Peyer's patch (tissue), 4 donors: ENCODE results near the gene CADM4. TPM values are rescaled to one million over a fixed set of nuclear protein-coding genes. Genes with fewer than 3 reads are reported as not detected.

ENCODE experiments used
- DNase-seq, 3 donors: peaks; one replicate each; pipeline ENCODE4 v3.0.0-alpha.2; 2017 to 2019
- H3K27ac ChIP-seq, 4 donors: fragments of 200-600 bp; sonication (generic); one replicate each; pipeline ENCODE4 v1.5.1; 2016 to 2019
- H3K27me3 ChIP-seq, 2 donors: fragments of 200-600 bp; sonication (generic); one replicate each; pipeline ENCODE4 v1.5.1; 2019
- H3K36me3 ChIP-seq, 3 donors: fragments of 200-600 bp; sonication (generic); one replicate each; pipeline ENCODE4 v1.5.1; 2016 to 2019
- H3K4me1 ChIP-seq, 4 donors: fragments of 200-600 bp; sonication (generic); one replicate each; pipeline ENCODE4 v1.5.1; 2016 to 2019
- H3K4me3 ChIP-seq, 4 donors: fragments of 200-600 bp; sonication (generic); 1 replicate in 3 of 4; 2 replicates in 1 of 4; pipeline ENCODE4 v1.5.1; 2016 to 2019; ENCODE audit warnings: mild to moderate bottlenecking in 1 of 4
- H3K9me3 ChIP-seq, 4 donors: fragments of 200-600 bp; sonication (generic); one replicate each; pipeline ENCODE4 v1.5.1; 2016 to 2019; ENCODE audit warnings: mild to moderate bottlenecking in 1 of 4
- POLR2A ChIP-seq, 2 donors: fragments of 450-650 bp; IDR thresholded peaks; one replicate each; pipeline ENCODE4 v1.5.1; 2017; ENCODE audit warnings: antibody characterized with exemption in 2 of 2, mild to moderate bottlenecking in 2 of 2, moderate library complexity in 2 of 2
- small RNA-seq, 2 donors: library from RNA; depleted of rRNA; stranded (forward); fragments of <200 nt; gene quantifications; one replicate each; pipeline ENCODE3, GENCODE V24; 2016
- total RNA-seq, 4 donors: library from RNA; depleted of rRNA; stranded (reverse); fragments of >200 nt; gene quantifications; one replicate each; pipeline ENCODE4 v1.1.0, GENCODE V29; 2016
- TF ChIP-seq, protein P1 (sequence below), 6 experiments: fragments of 450-650 bp in 4 of 6; fragments of 200-600 bp in 2 of 6; sonication (generic) in 1 of 6; IDR thresholded peaks; one replicate each; pipeline ENCODE4 v1.5.1; 2017 to 2019; ENCODE audit warnings: antibody characterized with exemption in 6 of 6, mild to moderate bottlenecking in 3 of 6, moderate library complexity in 1 of 6

CADM4 gene
- total RNA-seq, 4 donors from 2014 or later = 0.80 to 1.4 TPM; not detected in 2

DNA sequence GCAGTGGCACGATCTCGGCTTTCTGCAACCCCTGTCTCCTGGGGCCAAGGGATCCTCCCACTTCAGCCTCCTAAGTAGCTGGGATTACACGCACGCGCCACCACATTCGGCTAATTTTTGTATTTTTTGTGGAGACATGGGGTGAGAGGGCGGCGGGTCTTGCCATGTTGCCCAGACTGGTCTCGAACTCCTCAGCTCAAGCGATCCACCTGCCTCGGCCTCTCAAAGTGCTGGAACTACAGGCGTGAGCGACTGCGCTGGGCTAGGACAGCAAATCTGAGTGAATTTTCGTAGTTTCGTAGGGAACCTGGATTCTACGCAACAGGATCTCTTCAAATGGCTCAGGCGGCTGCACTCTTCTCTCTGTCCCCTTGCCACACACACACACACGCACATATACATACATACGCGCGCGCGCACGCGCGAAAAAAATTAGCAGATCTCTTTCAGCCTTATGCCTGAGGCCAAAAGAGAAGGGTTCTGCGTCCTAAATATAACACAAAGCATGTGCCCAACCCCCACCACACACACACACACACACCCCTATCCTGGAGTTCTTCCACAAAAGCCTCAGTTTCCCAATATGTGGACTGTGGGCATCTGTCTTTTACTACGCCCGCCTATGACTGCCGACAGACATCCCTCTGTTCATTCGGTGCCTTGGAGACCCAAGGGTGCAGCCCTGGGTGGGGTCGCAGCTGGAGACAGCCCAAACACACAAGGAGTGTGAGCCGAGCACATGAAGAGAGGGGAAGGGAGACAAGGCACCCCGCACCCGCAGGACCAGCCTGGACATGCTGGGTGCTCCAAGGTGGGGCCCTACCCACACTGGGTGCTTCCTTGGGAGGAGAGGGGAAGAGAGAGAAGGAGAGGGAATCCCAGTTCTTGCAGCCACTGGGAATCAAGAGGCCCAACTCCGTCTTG is 63.4 kb downstream of the CADM4 start:
- H3K4me3 ChIP-seq = peak overlapping the region; percentile 57 to 87 (median 73)
- no peaks in the 10 kb centered on the region for H3K9me3 ChIP-seq
- H3K36me3 ChIP-seq = no peaks in the 10 kb centered on the region
- no peak for TF ChIP-seq POLR2A (IDR thresholded peaks at IDR 0.05)
- TF ChIP-seq, protein P1, sequence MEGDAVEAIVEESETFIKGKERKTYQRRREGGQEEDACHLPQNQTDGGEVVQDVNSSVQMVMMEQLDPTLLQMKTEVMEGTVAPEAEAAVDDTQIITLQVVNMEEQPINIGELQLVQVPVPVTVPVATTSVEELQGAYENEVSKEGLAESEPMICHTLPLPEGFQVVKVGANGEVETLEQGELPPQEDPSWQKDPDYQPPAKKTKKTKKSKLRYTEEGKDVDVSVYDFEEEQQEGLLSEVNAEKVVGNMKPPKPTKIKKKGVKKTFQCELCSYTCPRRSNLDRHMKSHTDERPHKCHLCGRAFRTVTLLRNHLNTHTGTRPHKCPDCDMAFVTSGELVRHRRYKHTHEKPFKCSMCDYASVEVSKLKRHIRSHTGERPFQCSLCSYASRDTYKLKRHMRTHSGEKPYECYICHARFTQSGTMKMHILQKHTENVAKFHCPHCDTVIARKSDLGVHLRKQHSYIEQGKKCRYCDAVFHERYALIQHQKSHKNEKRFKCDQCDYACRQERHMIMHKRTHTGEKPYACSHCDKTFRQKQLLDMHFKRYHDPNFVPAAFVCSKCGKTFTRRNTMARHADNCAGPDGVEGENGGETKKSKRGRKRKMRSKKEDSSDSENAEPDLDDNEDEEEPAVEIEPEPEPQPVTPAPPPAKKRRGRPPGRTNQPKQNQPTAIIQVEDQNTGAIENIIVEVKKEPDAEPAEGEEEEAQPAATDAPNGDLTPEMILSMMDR (IDR thresholded peaks at IDR 0.05) = no peak
- peaks cover 0 to 12% (median 9%) of the 10 kb centered on the region in 4 donors for H3K4me1 ChIP-seq
- peak in 1 of 3 donors; percentile 54 for DNase-seq
- no peaks in the 10 kb centered on the region for H3K27me3 ChIP-seq
- peak overlapping the region in 3 of 4 donors; percentile 22 to 81 (median 62) for H3K27ac ChIP-seq

DNA sequence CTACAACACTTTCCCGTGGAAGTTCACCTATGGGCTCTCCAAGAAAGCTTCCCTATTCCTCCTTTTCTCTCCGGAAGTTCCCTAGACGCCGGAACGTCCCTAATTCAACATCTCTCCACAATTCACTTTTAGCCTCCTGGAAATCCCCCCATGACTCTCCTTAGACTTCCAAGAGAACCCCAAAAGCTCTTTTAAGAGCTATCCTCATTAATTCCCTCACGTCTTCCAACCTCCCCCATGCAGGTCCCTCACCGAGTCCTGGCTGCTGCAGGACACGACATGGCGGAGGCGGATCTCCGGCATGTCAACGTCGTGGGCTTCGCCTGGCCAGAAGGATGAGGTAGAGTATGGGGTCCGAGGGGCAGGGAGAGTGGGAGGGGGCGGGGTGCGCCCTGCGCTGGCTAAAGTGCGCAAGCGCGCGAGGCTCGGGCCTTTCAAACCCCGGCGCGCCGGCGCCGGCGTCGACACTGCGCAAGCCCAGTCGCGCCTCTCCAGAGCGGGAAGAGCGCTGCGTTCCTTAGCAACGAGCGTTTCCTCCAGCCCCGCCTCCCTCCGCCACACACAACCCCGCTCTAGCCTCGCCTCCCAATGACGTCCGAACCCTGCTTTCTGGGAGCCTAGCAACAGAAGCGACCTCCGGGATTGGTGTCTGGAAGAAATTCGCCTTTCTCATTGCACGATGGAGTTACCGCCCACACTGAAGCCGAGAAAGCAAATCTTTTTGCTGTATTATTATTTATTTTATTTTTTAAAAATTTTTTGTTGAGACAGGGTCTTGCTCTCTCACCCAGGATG is 64.3 kb downstream of the CADM4 start, which contains the start of the genes PINLYP and XRCC1:
TSS of gene PINLYP (plus strand) at position 646 of the 795 bp plus-strand sequence. CDS start 1,391 bp downstream, outside the sequence.
TSS of gene XRCC1 (minus strand) at position 372 of the 795 bp plus-strand sequence. CDS start at position 303, 69 bp downstream.
- Histone ChIP-seq H3K4me3 (peak within 1 kb of the TSS; percentile 57 to 87 (median 73)), H3K27me3 (no peaks in the 10 kb centered on the region)
- TF ChIP-seq POLR2A (IDR thresholded peaks at IDR 0.05) = peak; percentile 16 to 39
- TF ChIP-seq, protein P1 (IDR thresholded peaks at IDR 0.05) = peak in 1 of 6 experiments; percentile 4

DNA sequence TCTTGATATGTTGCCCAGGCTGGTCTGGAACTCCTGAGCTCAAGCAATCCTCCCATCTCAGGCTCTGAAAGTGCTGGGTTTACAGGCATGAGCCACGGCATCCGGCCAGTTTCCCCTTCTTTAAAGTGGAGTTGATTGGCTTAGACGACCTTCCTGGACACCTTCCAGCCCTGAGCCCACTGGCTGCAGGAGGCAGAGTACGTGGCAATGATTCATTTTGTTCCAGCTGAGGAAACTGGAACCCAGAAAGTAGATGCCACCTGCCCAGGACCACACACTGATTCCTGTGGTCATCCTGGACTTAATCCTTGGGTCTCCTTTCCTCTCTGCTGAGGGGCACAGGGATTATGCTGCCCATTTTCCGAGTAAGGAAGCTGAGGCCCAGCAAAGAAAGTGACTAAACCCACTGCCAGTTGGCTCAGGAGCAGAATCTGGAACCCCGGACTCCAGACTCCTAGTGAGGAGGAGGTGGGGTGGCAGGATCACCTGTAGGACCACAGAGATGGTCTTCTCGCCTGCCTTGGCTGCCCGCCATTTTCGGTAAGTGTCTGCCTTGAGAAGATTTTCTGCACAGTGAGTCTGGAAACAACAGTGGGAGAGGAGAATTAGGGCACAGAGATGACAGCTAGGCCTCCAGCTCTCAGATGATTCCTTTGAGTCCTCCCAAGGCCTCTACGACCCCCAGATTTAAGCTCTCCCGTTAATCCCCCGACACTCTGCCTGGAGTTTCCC is 65.1 kb downstream of the CADM4 start:
- no peaks in the 10 kb centered on the region for H3K27me3 ChIP-seq
- H3K36me3 ChIP-seq = no peaks in the 10 kb centered on the region
- DNase-seq = no peak
- peak overlapping the region; percentile 72 to 83 (median 80) for H3K27ac ChIP-seq
- H3K4me1 ChIP-seq = peaks cover 0 to 12% (median 9%) of the 10 kb centered on the region in 4 donors
- H3K9me3 ChIP-seq = no peaks in the 10 kb centered on the region
- H3K4me3 ChIP-seq = peak overlapping the region; percentile 57 to 87 (median 73)
- TF ChIP-seq, protein P1 (IDR thresholded peaks at IDR 0.05) = no peak
- no peak for TF ChIP-seq POLR2A (IDR thresholded peaks at IDR 0.05)

More for the DNA sequence above, 64.3 kb downstream of the CADM4 start, which contains the start of the genes PINLYP and XRCC1:
- peak; percentile 95 to 99 (median 97) for DNase-seq
- no peaks in the 10 kb centered on the region for H3K9me3 ChIP-seq
- H3K36me3 ChIP-seq = no peaks in the 10 kb centered on the region
- peak within 1 kb of the TSS; percentile 72 to 83 (median 80) for H3K27ac ChIP-seq
- peaks cover 0 to 12% (median 9%) of the 10 kb centered on the region in 4 donors for H3K4me1 ChIP-seq

Small RNA genes lying within 50 kb of the gene (small RNA-seq; reads per million reads assigned to genes)
- gene RN7SL368P = 0 reads per million in 2 donors

Other genes starting within 250 kb of the CADM4 start
- not detected for gene TEX101, start 225.0 kb downstream of the CADM4 start, total RNA-seq
- under 1 TPM in 1 of 4 donors, not detected in 3; 0.67 TPM for gene LYPD3, start 174.2 kb downstream of the CADM4 start, total RNA-seq
- gene PHLDB3, start 135.1 kb downstream of the CADM4 start, total RNA-seq = 10 to 100 TPM; 13.0 to 23.4 (median 18.0) TPM
- 100 to 1,000 TPM; 115 to 252 (median 199) TPM for gene ETHE1, start 112.6 kb downstream of the CADM4 start, total RNA-seq
- gene ZNF575, start 106.7 kb downstream of the CADM4 start, total RNA-seq = 1 to 10 TPM in 2 of 4 donors, under 1 TPM in 2; 0.53 to 1.7 (median 1.3) TPM
- gene XRCC1, start 64.3 kb downstream of the CADM4 start, total RNA-seq = 10 to 100 TPM; 18.4 to 49.5 (median 22.2) TPM
- 1 to 10 TPM in 3 of 4 donors, not detected in 1; 1.9 to 6.6 (median 2.8) TPM for gene PINLYP, start 64.0 kb downstream of the CADM4 start, total RNA-seq
- gene IRGQ, start 43.7 kb downstream of the CADM4 start, total RNA-seq = 10 to 100 TPM; 10.7 to 28.8 (median 18.5) TPM
- gene ZNF576, start 43.3 kb downstream of the CADM4 start, total RNA-seq = 10 to 100 TPM in 3 of 4 donors, 1 to 10 TPM in 1; 6.6 to 21.9 (median 16.5) TPM
- gene SRRM5, start 27.8 kb downstream of the CADM4 start, total RNA-seq = 1 to 10 TPM in 3 of 4 donors, not detected in 1; 1.2 to 2.7 (median 2.5) TPM
- 10 to 100 TPM; 10.5 to 28.1 (median 11.6) TPM for gene ZNF428, start 20.2 kb downstream of the CADM4 start, total RNA-seq
- 10 to 100 TPM in 3 of 4 donors, 1 to 10 TPM in 1; 7.0 to 21.2 (median 15.5) TPM for gene PLAUR, start 30.3 kb upstream of the CADM4 start, total RNA-seq
- gene IRGC, start 76.2 kb upstream of the CADM4 start, total RNA-seq = not detected
- 10 to 100 TPM; 25.0 to 56.1 (median 40.8) TPM for gene SMG9, start 115.1 kb upstream of the CADM4 start, total RNA-seq
- gene KCNN4, start 141.1 kb upstream of the CADM4 start, total RNA-seq = 10 to 100 TPM in 3 of 4 donors, 1 to 10 TPM in 1; 5.1 to 54.5 (median 33.1) TPM
- 1 to 10 TPM in 1 of 4 donors, under 1 TPM in 1, not detected in 2; 0.27 to 1.7 TPM for gene LYPD5, start 162.6 kb upstream of the CADM4 start, total RNA-seq
- gene ZNF283, start 187.5 kb upstream of the CADM4 start, total RNA-seq = 10 to 100 TPM in 2 of 4 donors, 1 to 10 TPM in 2; 5.4 to 22.1 (median 11.8) TPM
- gene ZNF404, start 244.1 kb upstream of the CADM4 start, total RNA-seq = 1 to 10 TPM in 2 of 4 donors, under 1 TPM in 1, not detected in 1; 0.66 to 2.8 (median 1.2) TPM